HepG2 (cell line): ENCODE measurements around the gene TJP1. TPM values are rescaled to one million over a fixed set of nuclear protein-coding genes. Genes with fewer than 3 reads are reported as not detected.
A peak's percentile ranks its signal among the peaks of the same experiment; 100 is the strongest.

Experiments used
- ATAC-seq: fragments of 200-7000 bp; cut with Tn5 transposase; 3 replicates; pipeline ENCODE4 v1.9.1; 2020; ENCODE audit warnings: mild to moderate bottlenecking, moderate library complexity
- BruUV-seq: library from RNA; stranded (reverse); fragments of 400-500 nt; replicated peaks from 2 replicates; lab custom pipeline; 2021; lab: Mats Ljungman, UMichigan
- CTCF ChIA-PET: fragments of 300-600 bp; formaldehyde crosslinking; extraction: SDS; loops from one replicate; lab custom pipeline; 2021; ENCODE audit warnings: low total read pairs, inconsistent platforms, low intra/inter-chr PET ratio; lab: Yijun Ruan, JAX
- POLR2A ChIA-PET: fragments of 350-600 bp; sonication (Branson Sonifier 250); formaldehyde crosslinking; loops from one replicate; lab custom pipeline; 2020; ENCODE audit warnings: antibody characterized with exemption, inconsistent platforms; lab: Yijun Ruan, JAX
- DNase-seq: peaks from one replicate; pipeline ENCODE4 v3.0.0-alpha.2; 2015; ENCODE audit warnings: low spot score
- FAIRE-seq: peaks from 3 replicates; lab custom pipeline; 2011; peaks lifted over from hg19 to GRCh38; lab: Jason Lieb, UNC
- H2AFZ ChIP-seq: one replicate; pipeline ENCODE4 v1.6.1; 2011; ENCODE audit warnings: low read length, inconsistent platforms
- H3K27ac ChIP-seq: fragments of 300-600 bp; 3 replicates; pipeline ENCODE4 v1.8.0; 2011; ENCODE audit warnings: mixed run types, mild to moderate bottlenecking, mixed read lengths, low read length, inconsistent platforms; ENCODE audit not compliant: insufficient read depth; ENCODE audit errors: extremely low read length
- H3K27me3 ChIP-seq, 2 experiments: fragments of 200-600 bp in 1 of 2; 2 replicates in 1 of 2; 3 replicates in 1 of 2; pipeline versions ENCODE4 v1.6.0 to v1.8.0; 2011; ENCODE audit warnings: low read length in 2 of 2, mild to moderate bottlenecking in 2 of 2, moderate library complexity in 2 of 2, inconsistent platforms in 1 of 2; ENCODE audit not compliant: insufficient read depth in 2 of 2, control insufficient read depth in 1 of 2
- H3K36me3 ChIP-seq, 2 experiments: fragments of 200-600 bp in 1 of 2; replicated peaks in 1 of 2; 2 replicates in 1 of 2; 3 replicates in 1 of 2; pipeline versions ENCODE4 v1.5.1 to v1.8.0; 2011; ENCODE audit warnings: low read length in 2 of 2, inconsistent platforms in 1 of 2; ENCODE audit not compliant: insufficient read depth in 2 of 2, control insufficient read depth in 1 of 2
- H3K4me1 ChIP-seq: 2 replicates; pipeline ENCODE4 v1.5.1; 2012; ENCODE audit warnings: low read length, inconsistent platforms; ENCODE audit not compliant: insufficient read depth
- H3K4me2 ChIP-seq: 2 replicates; pipeline ENCODE4 v1.6.0; 2011; ENCODE audit warnings: low read depth, low read length, inconsistent platforms
- H3K4me3 ChIP-seq, 3 experiments: fragments of 200-600 bp in 1 of 3; sonication (generic), shearing (Covaris generic) in 1 of 3; replicated peaks in 1 of 3; 2 replicates each; pipeline ENCODE4 v1.5.1; 2011 to 2016; ENCODE audit warnings: low read length in 3 of 3, inconsistent platforms in 2 of 3, low read depth in 2 of 3, mild to moderate bottlenecking in 2 of 3, control low read depth in 1 of 3, mixed read lengths in 1 of 3; ENCODE audit not compliant: insufficient read depth in 1 of 3
- H3K79me2 ChIP-seq: one replicate; pipeline ENCODE4 v1.6.1; 2011; ENCODE audit warnings: low read length, inconsistent platforms; ENCODE audit not compliant: insufficient read depth
- H3K9ac ChIP-seq: 2 replicates; pipeline ENCODE4 v1.6.0; 2011; ENCODE audit warnings: mild to moderate bottlenecking, low read depth, low read length, inconsistent platforms; ENCODE audit not compliant: insufficient read depth
- H3K9me3 ChIP-seq: 2 replicates; pipeline ENCODE4 v1.5.1; 2012; ENCODE audit warnings: mild to moderate bottlenecking, low read length
- H4K20me1 ChIP-seq: 2 replicates; pipeline ENCODE4 v1.6.0; 2011; ENCODE audit warnings: inconsistent platforms, mild to moderate bottlenecking, low read length, moderate library complexity; ENCODE audit not compliant: insufficient read depth
- EP300 ChIP-seq, 3 experiments: sonication (generic) in 1 of 3; formaldehyde crosslinking in 1 of 3; IDR thresholded peaks; 2 replicates each; pipeline versions ENCODE4 v1.5.1 to v1.6.1; 2011 to 2020; ENCODE audit warnings: low read depth in 2 of 3, low read length in 2 of 3, borderline replicate concordance in 1 of 3, improper control_type of control experiment in 1 of 3, mild to moderate bottlenecking in 1 of 3, missing genetic modification reagents in 1 of 3, moderate library complexity in 1 of 3
- NFKBIZ ChIP-seq: IDR thresholded peaks from 2 replicates; pipeline ENCODE4 v1.6.1; 2018; ENCODE audit warnings: missing genetic modification reagents, missing compliant biosample characterization
- ZNF136 ChIP-seq: sonication (generic); formaldehyde crosslinking; IDR thresholded peaks from 2 replicates; pipeline ENCODE4 v1.8.1; 2022; ENCODE audit warnings: low read depth, mild to moderate bottlenecking, moderate library complexity, missing genetic modification reagents
- ZNF281 ChIP-seq: sonication (generic); formaldehyde crosslinking; IDR thresholded peaks from 2 replicates; pipeline ENCODE4 v1.4.0; 2020; ENCODE audit warnings: missing genetic modification reagents, borderline replicate concordance
- ZNF30 ChIP-seq: sonication (generic); formaldehyde crosslinking; IDR thresholded peaks from 2 replicates; pipeline ENCODE4 v1.5.0; 2020; ENCODE audit warnings: mild to moderate bottlenecking, missing genetic modification reagents
- WGBS: methylation state at CpG from one replicate; pipeline ENCODE4 v1.1.6; 2017; ENCODE audit warnings: low lambda C conversion rate; 5-methylcytosine and 5-hydroxymethylcytosine counted together
- in situ Hi-C: cut with HindIII; loops from 2 replicates; pipeline ENCODE4 v1.10.0; 2017; ENCODE audit warnings: low pct_unique_long_range_greater_than_20kb; ENCODE audit not compliant: extremely low pct_ligation_motif_present
- intact Hi-C: fragments of 100-400 bp; cut with micrococcal nuclease; formaldehyde crosslinking; loops from one replicate; pipeline ENCODE4 v1.10.0; 2022; ENCODE audit not compliant: unreplicated experiment
- polyA plus RNA-seq, 8 experiments: library from polyadenylated mRNA; depleted of rRNA in 3 of 8; stranded (reverse) in 7 of 8; unstranded in 1 of 8; fragments of >200 nt; fragmentation: Illumina TruSeq in 4 of 8; extraction: Trizol in 4 of 8; gene quantifications; 2 replicates each; pipeline versions ENCODE4 v1.2.1 to v1.2.3, GENCODE V29; 2011 to 2016; ENCODE audit warnings: low read depth in 4 of 8, missing spikeins in 1 of 8, mixed read lengths in 1 of 8; ENCODE audit not compliant: insufficient read depth in 1 of 8
- total RNA-seq, 5 experiments: library from RNA; depleted of rRNA; stranded (reverse); fragments of >200 nt; fragmentation: Illumina TruSeq; extraction: Trizol; gene quantifications; 2 replicates each; pipeline ENCODE4 v1.2.3, GENCODE V29; 2016; ENCODE audit warnings: low read depth in 1 of 5

Gene TJP1
- total and polyA plus RNA-seq, 2 of the 13 experiments (the other 11 are each of a cell fraction or from before 2014, with no cell fraction given), result 25.9 to 27.1 TPM

- Histone ChIP-seq H3K4me3 (peak overlapping the region; percentile 81 to 90 (median 87); a peak in 5 of 6 replicates), H3K27ac (peak overlapping the region; percentile 76), H3K79me2 (peaks cover 62% of the 10 kb centered on the region), H2AFZ (no peak overlapping the region), H3K4me2 (peak overlapping the region; percentile 81)
- FAIRE-seq, result no peak
- ChIA-PET POLR2A (no interaction called here), CTCF (no interaction called here)
- WGBS, result 45% methylated on average over 4 of the region's 4 CpGs
- TF ChIP-seq EP300 (IDR thresholded peaks at IDR 0.05; ENCODE audit: low read depth in 2 of 2, low read length in 2 of 2) (no peak), EP300 (CRISPR knock-in tag; IDR thresholded peaks at IDR 0.05; ENCODE audit: borderline replicate concordance) (no peak), ZNF136 (CRISPR knock-in tag) (no peak), ZNF30 (CRISPR knock-in tag) (no peak), ZNF281 (CRISPR knock-in tag) (no peak), NFKBIZ (no peak)
- TF ChIP-seq, all 625 proteins: peak for 0
- DNase-seq (no peak), ATAC-seq (no peak)
- intact Hi-C loops (loop anchor here (5.0 to 10.0 kb wide), 4 partner anchors 43 to 155 kb away; no protein-coding TSS in a partner anchor), in situ Hi-C loops (no loop called here)
- Histone ChIP-seq H3K9ac (peak overlapping the region; percentile 84), H3K4me1 (peaks cover 48% of the 10 kb centered on the region), H4K20me1 (peaks cover 29% of the 10 kb centered on the region), H3K36me3 (no peaks in the 10 kb centered on the region), H3K27me3 (no peaks in the 10 kb centered on the region; a peak in 1 of 5 replicates), H3K9me3 (no peaks in the 10 kb centered on the region)
- BruUV-seq, result no TSS peak
These were observed 2.3 kb downstream of the TJP1 start for GRCh38 chr15:29819979-29820378.
